HepG2 (cell line): ENCODE measurements around the gene VWA7. TPM values are rescaled to one million over a fixed set of nuclear protein-coding genes. Genes with fewer than 3 reads are reported as not detected.
A peak's percentile ranks its signal among the peaks of the same experiment; 100 is the strongest.

Experiments used
- MAFK ChIP-seq, 2 experiments: IDR thresholded peaks in 1 of 2; conservative IDR thresholded peaks in 1 of 2; 2 replicates each; pipeline ENCODE4 v1.6.1; 2011; ENCODE audit warnings: improper control_type of control experiment in 2 of 2, low read length in 2 of 2
- NKX3-1 ChIP-seq: sonication (generic); formaldehyde crosslinking; IDR thresholded peaks from 2 replicates; pipeline ENCODE4 v1.5.0; 2020; ENCODE audit warnings: missing genetic modification reagents
- PAX8 ChIP-seq: sonication (generic); formaldehyde crosslinking; IDR thresholded peaks from 2 replicates; pipeline ENCODE4 v1.8.0; 2022; ENCODE audit warnings: mild to moderate bottlenecking, missing genetic modification reagents, borderline replicate concordance
- SALL1 ChIP-seq: sonication (generic); formaldehyde crosslinking; IDR thresholded peaks from 2 replicates; pipeline ENCODE4 v1.8.0; 2022; ENCODE audit warnings: mild to moderate bottlenecking, missing genetic modification reagents
- SRF ChIP-seq: IDR thresholded peaks from 2 replicates; pipeline ENCODE4 v1.6.1; 2011; ENCODE audit warnings: mild to moderate bottlenecking, low read depth, low read length, moderate library complexity
- YY1 ChIP-seq: IDR thresholded peaks from 2 replicates; pipeline ENCODE4 v1.6.1; 2011; ENCODE audit warnings: low read length, low read depth, moderate library complexity, mild to moderate bottlenecking; ENCODE audit not compliant: insufficient read depth, insufficient replicate concordance
- ZBTB7B ChIP-seq: sonication (generic); formaldehyde crosslinking; IDR thresholded peaks from 2 replicates; pipeline ENCODE4 v1.4.0; 2020; ENCODE audit warnings: missing genetic modification reagents
- ZKSCAN8 ChIP-seq: IDR thresholded peaks from 2 replicates; pipeline ENCODE4 v1.6.1; 2016; ENCODE audit warnings: borderline replicate concordance, missing genetic modification reagents, missing compliant biosample characterization
- ZNF30 ChIP-seq: sonication (generic); formaldehyde crosslinking; IDR thresholded peaks from 2 replicates; pipeline ENCODE4 v1.5.0; 2020; ENCODE audit warnings: mild to moderate bottlenecking, missing genetic modification reagents
- ZNF33A ChIP-seq: sonication (generic); formaldehyde crosslinking; IDR thresholded peaks from 2 replicates; pipeline ENCODE4 v1.5.1; 2020; ENCODE audit warnings: missing genetic modification reagents, mild to moderate bottlenecking, moderate library complexity, borderline replicate concordance
- ZNF510 ChIP-seq: sonication (generic); formaldehyde crosslinking; IDR thresholded peaks from 2 replicates; pipeline ENCODE4 v1.4.0; 2020; ENCODE audit warnings: low read depth, mild to moderate bottlenecking, missing genetic modification reagents
- ZNF546 ChIP-seq: sonication (generic); formaldehyde crosslinking; conservative IDR thresholded peaks from 2 replicates; pipeline ENCODE4 v1.8.1; 2023; ENCODE audit warnings: mild to moderate bottlenecking, missing genetic modification reagents
- ZNF737 ChIP-seq: sonication (generic); formaldehyde crosslinking; IDR thresholded peaks from 2 replicates; pipeline ENCODE4 v1.5.0; 2020; ENCODE audit warnings: missing genetic modification reagents, mild to moderate bottlenecking, borderline replicate concordance
- ZNF766 ChIP-seq: sonication (generic); formaldehyde crosslinking; IDR thresholded peaks from 2 replicates; pipeline ENCODE4 v1.5.0; 2020; ENCODE audit warnings: missing genetic modification reagents, borderline replicate concordance
- ZNF768 ChIP-seq: sonication (generic); formaldehyde crosslinking; IDR thresholded peaks from 2 replicates; pipeline ENCODE4 v1.4.0; 2020; ENCODE audit warnings: missing genetic modification reagents
- ZNF891 ChIP-seq: sonication (generic); formaldehyde crosslinking; IDR thresholded peaks from 2 replicates; pipeline ENCODE4 v1.5.0; 2020; ENCODE audit warnings: mild to moderate bottlenecking, missing genetic modification reagents
- polyA plus RNA-seq, 8 experiments: library from polyadenylated mRNA; depleted of rRNA in 3 of 8; stranded (reverse) in 7 of 8; unstranded in 1 of 8; fragments of >200 nt; fragmentation: Illumina TruSeq in 4 of 8; extraction: Trizol in 4 of 8; gene quantifications; 2 replicates each; pipeline versions ENCODE4 v1.2.1 to v1.2.3, GENCODE V29; 2011 to 2016; ENCODE audit warnings: low read depth in 4 of 8, missing spikeins in 1 of 8, mixed read lengths in 1 of 8; ENCODE audit not compliant: insufficient read depth in 1 of 8
- total RNA-seq, 5 experiments: library from RNA; depleted of rRNA; stranded (reverse); fragments of >200 nt; fragmentation: Illumina TruSeq; extraction: Trizol; gene quantifications; 2 replicates each; pipeline ENCODE4 v1.2.3, GENCODE V29; 2016; ENCODE audit warnings: low read depth in 1 of 5
- TF ChIP-seq, protein P1 (sequence below): sonication (generic); formaldehyde crosslinking; IDR thresholded peaks from 2 replicates; pipeline ENCODE4 v1.4.0; 2020; ENCODE audit warnings: missing genetic modification reagents, borderline replicate concordance
- TF ChIP-seq, protein P2 (sequence below), 2 experiments: fragments of 450-650 bp in 1 of 2; sonication (generic) in 1 of 2; formaldehyde crosslinking; IDR thresholded peaks; 2 replicates each; pipeline versions ENCODE4 v1.5.0 to v1.8.0; 2020 to 2022; ENCODE audit warnings: mild to moderate bottlenecking in 1 of 2, missing genetic modification reagents in 1 of 2
- TF ChIP-seq, protein P3 (sequence below): sonication (generic); formaldehyde crosslinking; IDR thresholded peaks from 2 replicates; pipeline ENCODE4 v1.8.1; 2022; ENCODE audit warnings: mild to moderate bottlenecking, missing genetic modification reagents

Gene VWA7
- total and polyA plus RNA-seq, 2 of the 13 experiments (the other 11 are each of a cell fraction or from before 2014, with no cell fraction given) = 0.86 to 3.3 TPM

DNA sequence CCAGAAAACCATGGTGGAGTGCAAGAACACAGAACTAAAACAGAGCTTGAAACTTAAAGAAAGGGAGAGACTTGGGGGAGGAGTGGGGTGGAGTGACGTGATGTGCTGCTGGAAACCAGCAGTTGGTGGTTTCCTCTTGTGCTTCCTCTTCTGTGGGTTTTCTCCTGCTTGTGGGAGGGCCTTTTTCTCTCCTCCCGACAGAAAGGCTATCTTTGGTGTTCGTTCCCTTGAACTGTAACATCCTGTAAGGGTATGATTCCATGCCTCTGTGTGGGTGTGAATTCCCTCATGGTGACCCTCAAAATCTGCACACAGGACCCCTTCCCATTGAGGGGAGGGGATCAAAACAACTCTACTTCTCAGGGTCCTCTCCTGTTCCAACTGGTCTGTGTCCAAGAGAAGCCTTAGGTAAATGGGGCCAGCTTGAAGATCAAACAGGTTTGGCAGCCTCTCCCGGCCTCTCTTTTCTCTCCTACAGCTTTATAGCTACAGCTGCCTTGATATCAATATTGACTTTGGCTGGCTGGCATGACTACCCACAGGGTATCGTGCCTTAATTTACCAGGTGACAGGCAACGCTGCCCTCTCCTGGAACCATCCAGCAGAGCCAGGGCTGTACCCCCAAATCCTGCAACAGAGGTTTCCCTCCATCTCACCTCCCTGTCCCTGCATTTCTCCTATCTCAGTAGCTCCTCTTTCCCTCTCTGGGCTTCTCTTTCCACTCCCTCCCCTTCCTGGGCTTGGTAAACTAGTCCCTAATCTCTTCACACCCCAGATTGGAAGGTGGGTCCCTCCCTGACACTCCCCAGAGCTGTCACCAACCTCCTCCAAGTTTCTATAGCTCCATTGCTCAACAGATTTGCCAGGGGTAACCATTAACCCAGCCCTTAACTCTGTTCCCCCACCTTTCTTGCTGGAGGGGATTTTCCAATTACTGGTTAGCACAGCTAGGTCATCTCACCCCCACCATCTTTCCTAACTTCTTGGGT is 38.8 kb downstream of the VWA7 start (continued):
- no peak for TF ChIP-seq ZKSCAN8
- TF ChIP-seq ZNF30 (CRISPR knock-in tag) = no peak
- TF ChIP-seq ZBTB7B (CRISPR knock-in tag) = peak; percentile 79; the same call in 1 of the 2 replicates
- no peak for TF ChIP-seq SRF
- TF ChIP-seq ZNF891 (CRISPR knock-in tag) = no peak; the same call in 1 of the 2 replicates
- no peak for TF ChIP-seq YY1
- TF ChIP-seq, protein P1, sequence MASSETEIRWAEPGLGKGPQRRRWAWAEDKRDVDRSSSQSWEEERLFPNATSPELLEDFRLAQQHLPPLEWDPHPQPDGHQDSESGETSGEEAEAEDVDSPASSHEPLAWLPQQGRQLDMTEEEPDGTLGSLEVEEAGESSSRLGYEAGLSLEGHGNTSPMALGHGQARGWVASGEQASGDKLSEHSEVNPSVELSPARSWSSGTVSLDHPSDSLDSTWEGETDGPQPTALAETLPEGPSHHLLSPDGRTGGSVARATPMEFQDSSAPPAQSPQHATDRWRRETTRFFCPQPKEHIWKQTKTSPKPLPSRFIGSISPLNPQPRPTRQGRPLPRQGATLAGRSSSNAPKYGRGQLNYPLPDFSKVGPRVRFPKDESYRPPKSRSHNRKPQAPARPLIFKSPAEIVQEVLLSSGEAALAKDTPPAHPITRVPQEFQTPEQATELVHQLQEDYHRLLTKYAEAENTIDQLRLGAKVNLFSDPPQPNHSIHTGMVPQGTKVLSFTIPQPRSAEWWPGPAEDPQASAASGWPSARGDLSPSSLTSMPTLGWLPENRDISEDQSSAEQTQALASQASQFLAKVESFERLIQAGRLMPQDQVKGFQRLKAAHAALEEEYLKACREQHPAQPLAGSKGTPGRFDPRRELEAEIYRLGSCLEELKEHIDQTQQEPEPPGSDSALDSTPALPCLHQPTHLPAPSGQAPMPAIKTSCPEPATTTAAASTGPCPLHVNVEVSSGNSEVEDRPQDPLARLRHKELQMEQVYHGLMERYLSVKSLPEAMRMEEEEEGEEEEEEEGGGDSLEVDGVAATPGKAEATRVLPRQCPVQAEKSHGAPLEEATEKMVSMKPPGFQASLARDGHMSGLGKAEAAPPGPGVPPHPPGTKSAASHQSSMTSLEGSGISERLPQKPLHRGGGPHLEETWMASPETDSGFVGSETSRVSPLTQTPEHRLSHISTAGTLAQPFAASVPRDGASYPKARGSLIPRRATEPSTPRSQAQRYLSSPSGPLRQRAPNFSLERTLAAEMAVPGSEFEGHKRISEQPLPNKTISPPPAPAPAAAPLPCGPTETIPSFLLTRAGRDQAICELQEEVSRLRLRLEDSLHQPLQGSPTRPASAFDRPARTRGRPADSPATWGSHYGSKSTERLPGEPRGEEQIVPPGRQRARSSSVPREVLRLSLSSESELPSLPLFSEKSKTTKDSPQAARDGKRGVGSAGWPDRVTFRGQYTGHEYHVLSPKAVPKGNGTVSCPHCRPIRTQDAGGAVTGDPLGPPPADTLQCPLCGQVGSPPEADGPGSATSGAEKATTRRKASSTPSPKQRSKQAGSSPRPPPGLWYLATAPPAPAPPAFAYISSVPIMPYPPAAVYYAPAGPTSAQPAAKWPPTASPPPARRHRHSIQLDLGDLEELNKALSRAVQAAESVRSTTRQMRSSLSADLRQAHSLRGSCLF = no peak
- peak; percentile 72; the same call in 1 of the 2 replicates for TF ChIP-seq ZNF510 (CRISPR knock-in tag)
- TF ChIP-seq ZNF33A (CRISPR knock-in tag) = no peak
- peak; percentile 43; the same call in 1 of the 2 replicates for TF ChIP-seq NKX3-1 (CRISPR knock-in tag)
- no peak for TF ChIP-seq MAFK (conservative IDR thresholded peaks at IDR 0.05 in 1 of 2, IDR thresholded peaks at IDR 0.05 in 1 of 2; ENCODE audit: low read length in 2 of 2)
- TF ChIP-seq ZNF768 (CRISPR knock-in tag) = no peak
- TF ChIP-seq PAX8 (CRISPR knock-in tag) = no peak
- TF ChIP-seq, protein P2, sequence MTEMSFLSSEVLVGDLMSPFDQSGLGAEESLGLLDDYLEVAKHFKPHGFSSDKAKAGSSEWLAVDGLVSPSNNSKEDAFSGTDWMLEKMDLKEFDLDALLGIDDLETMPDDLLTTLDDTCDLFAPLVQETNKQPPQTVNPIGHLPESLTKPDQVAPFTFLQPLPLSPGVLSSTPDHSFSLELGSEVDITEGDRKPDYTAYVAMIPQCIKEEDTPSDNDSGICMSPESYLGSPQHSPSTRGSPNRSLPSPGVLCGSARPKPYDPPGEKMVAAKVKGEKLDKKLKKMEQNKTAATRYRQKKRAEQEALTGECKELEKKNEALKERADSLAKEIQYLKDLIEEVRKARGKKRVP (CRISPR knock-in tag; IDR thresholded peaks at IDR 0.05) = peak in 1 of 2 experiments; percentile 55; a peak in 1 of 4 replicates
- TF ChIP-seq ZNF766 (CRISPR knock-in tag) = no peak
- TF ChIP-seq, protein P3, sequence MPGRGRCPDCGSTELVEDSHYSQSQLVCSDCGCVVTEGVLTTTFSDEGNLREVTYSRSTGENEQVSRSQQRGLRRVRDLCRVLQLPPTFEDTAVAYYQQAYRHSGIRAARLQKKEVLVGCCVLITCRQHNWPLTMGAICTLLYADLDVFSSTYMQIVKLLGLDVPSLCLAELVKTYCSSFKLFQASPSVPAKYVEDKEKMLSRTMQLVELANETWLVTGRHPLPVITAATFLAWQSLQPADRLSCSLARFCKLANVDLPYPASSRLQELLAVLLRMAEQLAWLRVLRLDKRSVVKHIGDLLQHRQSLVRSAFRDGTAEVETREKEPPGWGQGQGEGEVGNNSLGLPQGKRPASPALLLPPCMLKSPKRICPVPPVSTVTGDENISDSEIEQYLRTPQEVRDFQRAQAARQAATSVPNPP (CRISPR knock-in tag) = peak; percentile 35; the same call in 1 of the 2 replicates
- no peak for TF ChIP-seq ZNF737 (CRISPR knock-in tag)
- peak; percentile 77 for TF ChIP-seq SALL1
- TF ChIP-seq ZNF546 (CRISPR knock-in tag) = no peak; the same call in 1 of the 2 replicates
